T-helper 22 cell (primary cell): Measurements from ENCODE around the gene CMA1.

Source experiments
- DNase-seq: peaks from one replicate; pipeline ENCODE4 v3.0.0-alpha.2; 2020; ENCODE audit warnings: low read depth

Gene CMA1

GRCh38 chr14:24465805-24466204, 42.3 kb downstream of the CMA1 start:
- DNase-seq = no peak

DNA sequence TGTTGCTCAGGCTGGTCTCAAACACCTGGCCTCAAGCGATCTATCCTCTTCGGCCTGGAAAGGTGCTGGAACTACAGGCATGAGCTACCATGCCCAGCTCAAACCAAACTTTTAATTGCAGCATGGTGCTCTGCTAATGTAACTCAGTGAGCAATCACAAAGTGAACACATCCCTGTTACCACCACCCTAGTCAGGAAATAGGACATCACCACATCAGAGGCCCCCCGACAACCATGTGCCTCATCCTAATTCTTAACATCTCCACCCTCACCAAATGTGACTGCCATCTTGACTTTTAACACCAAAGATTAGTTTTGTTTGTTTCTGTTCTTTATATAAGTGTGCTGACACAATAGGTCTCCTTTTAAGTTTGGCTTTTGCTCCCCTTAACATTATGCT, 42.7 kb downstream of the CMA1 start:
- no peak for DNase-seq

DNA sequence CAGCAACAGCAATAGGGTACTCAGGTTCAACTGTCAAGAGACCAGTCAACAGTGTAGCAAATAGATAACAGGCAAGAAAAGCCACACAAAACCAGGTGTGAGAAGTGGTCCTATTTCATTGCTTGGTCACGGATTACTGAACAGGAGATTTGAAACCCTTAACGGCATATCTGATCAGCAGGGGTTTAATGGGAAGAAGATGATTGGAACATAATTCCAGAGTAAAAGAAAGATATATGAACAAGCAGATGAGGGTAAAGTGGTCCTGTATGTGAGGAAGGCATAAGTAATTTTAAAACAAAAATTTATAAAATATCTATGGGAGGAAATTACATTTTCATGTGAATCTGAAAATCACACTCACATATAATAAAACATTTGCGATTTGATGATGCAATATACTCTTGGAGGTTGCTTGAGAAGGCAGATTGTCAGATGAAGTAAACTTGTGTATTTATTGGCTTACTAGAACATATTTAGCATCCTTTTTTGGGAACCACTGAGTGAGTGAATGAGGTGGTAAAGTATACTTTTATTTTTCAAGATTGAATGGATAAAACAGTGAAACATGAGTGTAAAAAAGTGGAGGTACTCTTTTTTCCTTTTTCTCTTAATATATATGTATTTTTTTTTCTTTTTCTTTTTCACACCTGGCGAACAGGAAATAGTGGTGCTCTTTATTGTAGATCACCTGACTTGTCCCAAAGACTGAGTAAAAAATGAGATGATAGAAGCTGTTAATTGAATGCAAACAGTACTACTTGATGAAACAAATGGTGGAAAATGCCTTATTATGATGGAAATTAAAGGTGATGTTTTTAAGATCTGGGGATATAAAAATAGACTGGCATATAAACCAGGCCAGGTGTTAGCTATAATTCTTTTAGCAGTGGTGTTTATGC, 43.9 kb downstream of the CMA1 start:
- no peak for DNase-seq

DNA sequence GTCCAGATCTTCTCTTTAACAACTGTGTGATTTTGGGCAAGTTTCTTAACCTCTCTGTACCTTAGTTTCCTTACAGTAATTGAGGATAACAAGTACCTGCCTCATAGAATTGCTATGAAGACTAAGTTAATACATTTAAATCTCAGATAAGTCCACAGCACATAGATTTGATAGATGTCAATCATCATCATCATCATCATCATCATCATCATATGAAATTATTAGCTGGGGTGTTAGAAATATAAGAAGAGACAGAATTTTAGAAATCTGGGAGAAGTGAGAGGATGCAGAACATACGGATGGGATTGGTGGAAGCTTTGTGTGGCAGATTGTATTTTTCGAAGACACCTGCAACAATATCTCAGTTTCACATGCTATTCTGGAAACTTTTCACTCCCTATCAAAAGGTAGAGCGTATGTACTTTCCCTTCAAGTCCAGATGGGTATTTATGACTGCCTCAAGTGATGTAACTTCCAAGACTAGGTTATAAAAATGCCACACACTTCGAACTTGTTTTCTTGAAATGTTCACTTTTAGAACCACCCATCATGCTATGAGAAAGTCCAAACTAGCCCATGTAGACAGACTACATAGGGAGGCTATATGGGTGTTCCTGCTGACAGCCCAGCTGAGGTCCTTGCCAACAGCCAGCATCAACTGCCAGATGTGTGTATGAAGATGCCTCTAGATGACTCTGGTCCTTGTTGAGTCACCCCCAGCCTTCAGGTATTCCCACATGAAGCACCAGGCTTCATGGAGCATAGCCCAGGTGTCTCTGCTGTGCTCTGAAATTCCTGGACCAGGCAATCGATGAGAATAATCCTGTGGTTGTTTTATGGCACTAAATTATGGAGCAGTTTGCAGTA, 44.8 kb downstream of the CMA1 start:
- DNase-seq = no peak

DNA sequence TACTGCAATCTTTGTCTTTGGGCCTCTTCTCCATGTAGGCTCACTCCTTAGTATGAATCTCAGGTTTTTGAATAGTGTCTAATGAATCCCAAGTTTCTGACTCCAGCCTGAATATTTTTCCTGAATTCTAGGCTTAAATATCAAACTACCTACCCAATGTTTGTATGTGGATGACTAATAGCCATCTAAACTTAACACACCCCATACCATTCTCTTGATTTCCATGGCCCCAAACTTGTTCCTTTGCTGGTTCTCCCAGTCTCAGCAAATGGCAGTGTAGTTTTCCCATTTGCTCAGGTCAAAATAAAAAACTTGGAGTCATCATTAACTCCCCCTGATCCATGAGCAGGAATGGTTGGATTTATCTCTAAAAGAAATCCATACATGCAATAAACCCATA, 46.7 kb downstream of the CMA1 start:
- no peak for DNase-seq

- no peak for DNase-seq
These were observed 48.7 kb downstream of the CMA1 start for GRCh38 chr14:24459331-24459730.

- no peak for DNase-seq
These were observed 49.3 kb downstream of the CMA1 start for GRCh38 chr14:24458736-24459135.

DNA sequence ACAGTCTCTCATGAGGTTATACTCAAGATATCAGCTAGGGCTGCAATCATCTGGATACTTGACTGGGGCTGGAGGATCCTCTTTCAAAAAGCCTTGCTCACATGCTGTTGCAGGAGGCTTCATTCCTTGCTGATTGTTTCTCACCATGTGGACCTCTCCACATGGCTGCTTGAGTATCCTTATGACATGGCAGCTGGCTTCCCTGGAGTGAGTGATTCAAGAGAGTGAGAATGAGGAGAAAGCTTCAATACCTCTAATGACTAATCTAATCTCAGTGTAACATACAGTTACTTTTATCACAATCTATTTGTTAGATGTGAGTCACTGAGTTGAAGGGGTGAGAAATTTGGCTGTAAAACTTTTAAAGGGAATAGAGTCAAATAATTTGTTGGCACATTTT, 51.1 kb downstream of the CMA1 start:
- no peak for DNase-seq
